GM13977 (cell line): ENCODE data around the gene SUSD3.

Experiments used
- DNase-seq: peaks from one replicate; pipeline ENCODE4 v3.0.0; 2012; ENCODE audit warnings: low spot score
- in situ Hi-C: fragments of 300-500 bp; cut with MboI; formaldehyde crosslinking; loops from one replicate; pipeline ENCODE4 v1.12.0; 2022; ENCODE audit warnings: low sequenced_read_pairs, low pct_unique_long_range_greater_than_20kb, mixed read lengths, inconsistent platforms; ENCODE audit not compliant: unreplicated experiment
- TF ChIP-seq, protein P1 (sequence below): IDR thresholded peaks from 2 replicates; pipeline ENCODE4 v1.5.1; 2012; ENCODE audit warnings: mild to moderate bottlenecking, control low read depth; ENCODE audit not compliant: insufficient read depth; ENCODE audit errors: extremely low read depth, missing control alignments

Gene SUSD3

DNA sequence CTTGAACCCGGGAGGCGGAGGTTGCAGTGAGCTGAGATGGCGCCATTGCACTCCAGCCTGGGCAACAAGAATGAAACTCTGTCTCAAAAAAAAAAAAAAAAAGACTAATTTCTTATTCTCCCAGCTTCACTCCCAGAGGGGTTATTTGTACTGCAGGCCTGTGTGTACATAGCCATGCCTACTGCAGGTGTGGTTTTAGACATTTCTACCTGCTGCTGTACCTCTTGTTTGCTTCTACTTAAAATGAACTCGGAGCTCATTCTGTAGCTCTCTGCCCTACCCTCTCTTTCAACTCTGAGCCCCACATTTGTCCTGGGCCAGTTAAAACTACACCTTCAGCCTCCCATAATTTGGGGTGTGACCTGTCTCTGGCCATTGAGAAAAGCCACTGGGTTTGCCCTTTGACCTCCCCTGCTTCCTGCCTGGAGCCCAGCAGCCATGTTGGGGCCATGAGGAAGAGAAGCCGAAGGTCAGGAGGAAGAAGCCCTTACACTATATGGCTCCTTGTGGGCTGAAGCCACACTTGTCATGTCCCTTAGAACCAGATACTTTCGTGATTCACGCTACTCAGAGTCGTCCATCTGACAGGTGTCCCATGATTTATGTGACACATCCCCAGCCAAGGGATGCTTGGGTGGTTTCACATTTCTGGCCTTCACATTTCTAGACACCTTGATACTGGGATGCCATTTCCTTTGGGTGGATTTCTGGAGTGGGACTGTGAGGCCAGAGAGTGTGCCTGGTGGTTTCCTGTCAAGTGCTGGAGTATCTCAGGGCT, 28.1 kb downstream of the SUSD3 start:
- DNase-seq, result no peak
- TF ChIP-seq, protein P1, sequence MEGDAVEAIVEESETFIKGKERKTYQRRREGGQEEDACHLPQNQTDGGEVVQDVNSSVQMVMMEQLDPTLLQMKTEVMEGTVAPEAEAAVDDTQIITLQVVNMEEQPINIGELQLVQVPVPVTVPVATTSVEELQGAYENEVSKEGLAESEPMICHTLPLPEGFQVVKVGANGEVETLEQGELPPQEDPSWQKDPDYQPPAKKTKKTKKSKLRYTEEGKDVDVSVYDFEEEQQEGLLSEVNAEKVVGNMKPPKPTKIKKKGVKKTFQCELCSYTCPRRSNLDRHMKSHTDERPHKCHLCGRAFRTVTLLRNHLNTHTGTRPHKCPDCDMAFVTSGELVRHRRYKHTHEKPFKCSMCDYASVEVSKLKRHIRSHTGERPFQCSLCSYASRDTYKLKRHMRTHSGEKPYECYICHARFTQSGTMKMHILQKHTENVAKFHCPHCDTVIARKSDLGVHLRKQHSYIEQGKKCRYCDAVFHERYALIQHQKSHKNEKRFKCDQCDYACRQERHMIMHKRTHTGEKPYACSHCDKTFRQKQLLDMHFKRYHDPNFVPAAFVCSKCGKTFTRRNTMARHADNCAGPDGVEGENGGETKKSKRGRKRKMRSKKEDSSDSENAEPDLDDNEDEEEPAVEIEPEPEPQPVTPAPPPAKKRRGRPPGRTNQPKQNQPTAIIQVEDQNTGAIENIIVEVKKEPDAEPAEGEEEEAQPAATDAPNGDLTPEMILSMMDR, result no peak
- in situ Hi-C loops, result no loop called here

DNA sequence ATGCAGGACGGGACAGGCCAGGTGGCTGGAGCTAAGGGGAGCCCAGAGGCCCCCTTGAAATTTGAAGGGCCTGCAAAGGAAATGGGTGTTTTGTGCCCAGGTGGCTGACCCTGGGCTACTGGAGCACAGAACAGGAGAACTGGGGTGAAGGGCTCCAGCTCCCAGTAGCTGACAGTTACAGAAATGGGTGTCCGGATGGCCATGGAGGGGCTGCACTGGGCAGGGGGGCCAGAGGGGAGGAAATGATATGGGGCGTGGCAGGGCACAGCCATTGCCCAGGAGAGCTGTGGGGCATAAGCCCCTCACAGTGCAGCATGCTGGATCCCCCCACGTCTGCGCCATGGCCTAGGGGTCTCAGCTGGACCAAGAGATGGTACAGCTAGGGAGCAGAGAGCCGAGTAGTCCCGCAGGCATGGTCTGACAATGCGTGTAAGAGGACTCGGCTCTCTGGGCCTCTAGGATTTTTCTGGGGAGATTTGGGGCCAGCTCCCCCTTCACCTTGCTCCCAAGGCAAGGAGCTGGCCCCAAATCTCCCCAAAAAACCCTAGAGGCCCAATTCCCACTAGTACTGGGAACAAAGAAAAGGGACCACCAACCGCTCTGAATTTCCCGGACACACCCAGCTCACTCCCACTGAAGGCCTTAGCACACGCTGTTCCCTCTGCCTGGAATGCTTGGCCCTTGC, 29.6 kb downstream of the SUSD3 start:
- in situ Hi-C loops, result no loop called here
- TF ChIP-seq, protein P1, result no peak
- no peak for DNase-seq

DNA sequence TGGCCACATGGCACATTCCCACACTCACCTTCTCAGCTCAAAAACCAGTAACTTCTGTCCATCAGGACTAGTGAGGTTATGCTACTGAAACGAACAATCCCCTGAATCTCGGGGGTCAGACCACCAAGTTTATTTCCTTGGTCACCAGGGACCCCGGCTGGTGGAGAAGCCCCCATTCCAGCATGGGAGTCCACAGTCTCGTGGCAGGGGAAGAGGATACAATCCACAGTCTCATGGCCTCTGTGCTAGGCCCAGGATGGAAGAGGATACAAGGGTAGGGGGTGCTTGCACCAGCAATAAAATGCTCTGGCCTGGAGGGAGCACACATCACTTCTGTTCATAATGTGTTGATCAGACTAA, 30.1 kb downstream of the SUSD3 start:
- DNase-seq, result no peak
- in situ Hi-C loops, result no loop called here
- TF ChIP-seq, protein P1, result no peak

DNA sequence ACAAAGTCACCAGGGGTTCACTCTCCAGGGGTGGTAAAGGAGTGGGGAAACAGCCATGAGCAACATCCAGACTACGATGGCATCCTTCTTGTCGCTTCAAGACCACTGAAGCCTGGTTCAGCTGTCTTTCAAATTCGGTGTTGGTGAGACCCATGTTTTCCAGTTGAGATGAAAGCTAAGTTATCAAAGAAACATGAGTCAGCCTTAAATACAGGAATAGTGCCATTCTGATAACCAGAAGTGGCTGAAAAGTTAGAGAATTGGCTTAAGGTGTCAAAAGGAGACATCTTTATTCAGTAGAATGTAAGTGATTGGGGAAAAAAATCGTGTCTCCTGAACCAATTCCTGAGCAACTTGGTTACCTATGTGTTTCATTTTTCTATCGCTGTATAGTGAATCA, 30.5 kb downstream of the SUSD3 start:
- in situ Hi-C loops, result no loop called here
- TF ChIP-seq, protein P1, result no peak
- no peak for DNase-seq

DNA sequence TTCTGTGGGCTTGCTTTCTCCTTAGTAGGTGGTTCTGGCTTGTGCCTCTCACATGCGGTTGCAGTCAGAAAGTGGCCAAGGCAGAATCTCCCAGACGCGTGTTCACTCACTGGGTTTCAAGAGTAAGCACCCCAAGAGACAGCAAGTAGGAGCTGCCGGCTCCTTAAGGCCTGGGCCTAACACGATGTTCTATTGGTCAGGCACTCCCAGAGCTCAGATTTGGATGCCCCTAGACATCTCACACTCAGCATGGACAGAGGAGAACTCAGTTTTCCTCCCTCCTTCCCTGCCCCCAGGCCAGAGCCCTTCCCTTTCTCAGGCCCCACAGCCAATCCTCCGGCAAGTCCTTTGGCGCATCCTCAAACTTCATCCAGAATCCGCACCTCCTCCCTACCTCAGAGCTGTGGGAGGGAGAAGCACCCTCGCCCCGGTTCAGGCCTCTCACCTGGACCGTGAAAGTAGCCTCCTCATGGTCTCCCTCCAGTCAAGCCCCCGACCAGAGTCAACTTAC, 31.0 kb downstream of the SUSD3 start:
- TF ChIP-seq, protein P1, result no peak
- DNase-seq, result no peak
- in situ Hi-C loops, result no loop called here

DNA sequence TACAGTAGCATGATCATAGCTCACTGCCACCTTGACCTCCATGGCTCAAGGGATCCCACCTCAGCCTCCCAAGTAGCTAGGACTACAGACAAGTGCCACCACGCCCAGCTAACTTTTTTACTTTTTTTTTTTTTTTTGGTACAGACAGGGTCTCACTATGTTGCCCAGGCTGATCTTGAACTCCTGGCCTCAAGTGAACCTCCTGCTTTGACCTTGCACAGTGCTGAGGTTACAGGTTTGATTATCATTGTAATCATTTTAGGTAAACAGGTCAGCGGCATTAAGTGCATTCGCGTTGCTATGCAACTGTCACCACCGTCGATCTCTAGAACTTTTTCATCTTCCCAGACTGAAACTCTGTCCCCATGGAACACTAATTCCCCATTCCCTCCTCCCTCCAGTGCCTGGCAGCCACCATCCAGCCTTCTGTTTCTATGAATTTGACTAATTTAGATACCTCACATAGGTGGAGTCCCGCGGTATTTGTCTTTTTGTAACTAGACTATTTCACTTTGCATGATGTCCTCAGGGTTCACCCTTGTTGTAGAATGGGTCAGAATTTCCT, 31.7 kb downstream of the SUSD3 start:
- DNase-seq, result no peak
- TF ChIP-seq, protein P1, result no peak
- in situ Hi-C loops, result no loop called here
